ENCODE data around the gene ZSCAN20.

ZSCAN20 gene

DNA sequence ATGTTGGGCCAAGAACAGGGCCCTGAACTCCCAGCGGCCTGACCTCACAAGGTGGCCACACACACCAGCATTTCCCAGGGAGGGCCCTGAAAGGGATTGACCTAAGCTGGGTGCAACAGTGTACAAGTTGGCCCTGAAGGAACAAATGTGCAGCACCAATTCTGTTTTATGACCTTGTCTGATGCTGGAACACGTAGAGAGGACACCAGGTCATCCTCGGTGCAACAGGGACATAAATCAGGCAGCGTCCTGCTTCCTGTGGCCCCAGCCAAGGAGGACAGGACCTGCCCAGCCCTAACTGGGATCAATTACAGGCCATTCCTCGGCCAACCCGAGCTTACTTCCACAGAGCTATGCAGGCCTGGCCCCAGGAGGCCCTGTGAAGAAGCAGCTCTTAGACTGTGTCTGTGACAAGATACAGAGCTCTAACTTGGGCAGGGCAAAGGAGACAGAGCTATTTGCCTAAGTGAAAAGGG is 28.7 kb upstream of the ZSCAN20 start:
- no peak for DNase-seq (ENCODE audit: low read depth in 2 of 2)

GRCh38 chr1:33445108-33445507 is 27.3 kb upstream of the ZSCAN20 start:
- no peak for DNase-seq (ENCODE audit: low read depth in 2 of 2)

- no peak for DNase-seq (ENCODE audit: low read depth in 2 of 2)
Observed at GRCh38 chr1:33446590-33446989, 25.9 kb upstream of the ZSCAN20 start.

DNA sequence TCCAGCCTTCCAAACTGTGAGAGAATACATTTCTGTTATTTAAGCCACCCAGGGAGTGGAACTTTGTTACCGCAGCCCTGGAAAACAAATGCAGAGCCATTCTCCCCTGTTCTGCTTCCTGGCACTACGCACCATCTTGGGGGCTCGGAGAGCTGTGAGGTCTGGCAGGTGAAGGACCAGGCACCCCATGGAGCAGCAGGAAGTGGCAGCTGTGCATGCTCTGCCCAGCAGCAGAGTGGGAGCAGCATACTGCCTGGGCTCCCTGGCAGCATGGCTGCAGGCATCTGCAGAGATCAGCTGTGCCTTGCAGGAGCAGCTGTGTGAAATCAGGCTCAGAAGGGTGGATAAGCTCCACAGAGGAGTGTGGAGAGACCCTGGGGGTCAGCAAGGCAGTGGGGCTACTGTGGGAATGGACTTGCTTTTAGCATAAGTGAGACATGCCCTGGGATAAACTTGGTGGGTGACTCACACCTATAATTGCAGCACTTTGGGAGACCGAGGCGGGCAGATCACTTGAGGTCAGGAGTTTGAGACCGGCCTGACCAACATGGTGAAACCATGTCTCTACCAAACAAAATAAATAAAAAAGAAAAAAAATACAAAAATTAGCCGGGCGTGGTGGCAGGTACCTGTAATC is 17.7 kb upstream of the ZSCAN20 start:
- no peak for DNase-seq (ENCODE audit: low read depth in 2 of 2)

DNA sequence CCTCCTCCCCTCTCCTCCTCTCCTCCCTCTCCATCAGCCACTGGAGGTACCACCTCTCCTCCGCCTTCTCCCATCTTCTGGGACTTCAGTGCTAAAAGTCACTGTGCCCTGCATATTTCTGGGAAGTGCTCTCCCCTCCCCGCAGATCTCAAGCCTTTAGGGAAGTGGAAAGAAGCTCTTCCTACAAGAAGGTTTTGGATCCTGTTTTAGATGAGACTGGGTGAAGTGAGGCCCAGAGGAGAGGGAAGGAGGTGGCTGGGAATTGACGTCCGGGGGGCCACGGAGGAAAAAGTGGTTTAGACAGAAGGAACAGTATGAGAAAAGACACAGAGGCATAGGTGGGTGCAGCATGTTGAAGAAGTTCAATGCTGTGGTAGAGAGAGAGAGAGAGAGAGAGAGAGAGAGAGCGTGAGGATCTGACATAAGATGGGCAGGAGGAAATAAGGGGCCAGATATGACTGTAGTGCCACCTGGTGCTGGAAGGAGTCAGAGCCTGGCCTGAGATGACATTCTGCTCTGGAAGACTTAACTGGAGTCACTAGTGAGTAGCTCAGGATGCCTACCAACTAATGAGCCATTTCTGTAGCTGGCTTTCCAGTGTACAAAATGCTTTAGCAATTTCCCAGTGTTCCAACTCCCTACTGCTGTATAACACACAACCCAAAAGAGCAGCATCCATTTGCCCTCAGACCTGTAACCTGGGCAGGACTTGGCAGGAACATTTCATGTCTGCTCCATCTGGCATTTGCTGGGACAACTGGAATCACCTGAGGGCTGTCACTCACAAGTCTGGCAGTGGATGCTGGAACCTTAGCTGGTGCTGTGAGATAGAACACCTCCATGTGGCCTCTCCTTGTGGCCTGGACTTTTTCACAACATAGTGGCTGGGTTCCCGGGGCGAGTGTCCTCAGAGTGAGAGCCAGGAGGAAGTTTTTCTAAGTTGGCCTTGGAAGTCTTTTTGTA is 16.6 kb upstream of the ZSCAN20 start:
- DNase-seq (ENCODE audit: low read depth in 2 of 2) = no peak

DNA sequence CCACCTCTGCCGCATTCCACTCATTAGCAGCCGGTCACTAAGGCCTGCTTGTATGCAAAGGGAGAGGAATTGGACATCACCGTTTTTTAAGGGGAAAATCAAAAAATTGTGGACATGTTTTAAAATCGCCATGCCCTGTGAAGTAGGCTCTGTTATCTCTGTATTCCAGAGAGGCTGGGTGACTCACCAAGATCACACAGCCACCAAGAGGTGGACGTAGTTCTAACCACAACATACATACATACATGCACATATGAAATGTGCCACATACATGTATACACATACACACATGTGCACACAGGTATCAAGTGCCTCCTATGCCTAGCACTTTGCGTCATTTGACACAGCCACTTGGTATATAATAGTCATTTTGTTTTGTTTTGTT is 16.0 kb upstream of the ZSCAN20 start:
- DNase-seq (ENCODE audit: low read depth in 2 of 2) = no peak

GRCh38 chr1:33459691-33460090 is 12.8 kb upstream of the ZSCAN20 start:
- no peak for DNase-seq (ENCODE audit: low read depth in 2 of 2)

DNA sequence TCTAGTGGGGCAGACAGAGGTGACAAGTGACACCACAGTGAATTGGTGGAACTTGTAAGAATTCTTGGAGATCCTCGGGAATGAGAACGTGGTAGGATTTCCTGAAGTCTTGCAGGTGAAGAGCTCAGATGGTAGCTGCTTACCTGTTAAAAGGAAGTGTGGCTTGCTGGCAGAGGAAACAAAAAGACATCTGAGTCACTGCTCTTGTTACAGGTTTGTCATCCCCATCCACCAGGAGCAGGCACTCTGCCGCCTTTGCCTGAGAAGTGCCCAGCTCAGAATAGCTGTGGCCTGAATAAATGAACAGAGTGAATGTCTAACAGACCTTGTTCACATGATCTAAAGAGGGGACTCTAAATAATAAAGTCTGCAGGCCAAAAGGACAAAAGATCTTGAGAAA is 12.3 kb upstream of the ZSCAN20 start:
- no peak for DNase-seq (ENCODE audit: low read depth in 2 of 2)

DNA sequence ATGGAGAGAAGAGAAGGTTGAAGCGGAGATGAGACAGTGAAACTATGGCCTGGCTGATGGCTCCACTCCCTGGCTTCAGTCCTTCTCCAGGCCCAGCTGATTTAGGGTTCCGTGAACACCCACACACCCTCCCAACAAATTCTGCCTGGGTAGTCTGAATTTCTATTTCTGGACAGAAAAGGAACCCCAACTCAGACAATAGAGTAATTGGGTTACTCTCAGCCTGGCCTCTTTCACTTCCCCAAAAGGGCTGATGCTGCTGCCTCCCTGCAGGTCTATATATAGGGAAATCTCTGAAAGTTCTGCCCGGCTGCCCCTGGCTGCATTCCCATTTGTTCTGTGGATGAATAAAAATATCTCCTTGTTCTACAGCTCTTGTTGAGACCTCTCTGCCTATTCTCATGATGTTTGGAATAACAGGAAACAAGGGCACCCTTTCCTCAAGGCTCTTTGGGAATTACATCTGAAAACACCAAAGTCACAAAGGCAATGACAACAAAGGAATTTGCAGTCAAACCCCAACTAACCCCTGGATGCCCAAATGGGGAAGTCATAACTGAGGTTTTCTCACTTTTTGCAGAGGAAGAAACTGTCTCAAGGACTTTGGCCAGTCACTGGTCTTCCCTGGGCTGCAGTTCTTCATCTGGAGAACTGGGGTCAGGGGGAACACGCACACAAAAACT is 11.4 kb upstream of the ZSCAN20 start:
- DNase-seq (ENCODE audit: low read depth in 2 of 2) = no peak

DNA sequence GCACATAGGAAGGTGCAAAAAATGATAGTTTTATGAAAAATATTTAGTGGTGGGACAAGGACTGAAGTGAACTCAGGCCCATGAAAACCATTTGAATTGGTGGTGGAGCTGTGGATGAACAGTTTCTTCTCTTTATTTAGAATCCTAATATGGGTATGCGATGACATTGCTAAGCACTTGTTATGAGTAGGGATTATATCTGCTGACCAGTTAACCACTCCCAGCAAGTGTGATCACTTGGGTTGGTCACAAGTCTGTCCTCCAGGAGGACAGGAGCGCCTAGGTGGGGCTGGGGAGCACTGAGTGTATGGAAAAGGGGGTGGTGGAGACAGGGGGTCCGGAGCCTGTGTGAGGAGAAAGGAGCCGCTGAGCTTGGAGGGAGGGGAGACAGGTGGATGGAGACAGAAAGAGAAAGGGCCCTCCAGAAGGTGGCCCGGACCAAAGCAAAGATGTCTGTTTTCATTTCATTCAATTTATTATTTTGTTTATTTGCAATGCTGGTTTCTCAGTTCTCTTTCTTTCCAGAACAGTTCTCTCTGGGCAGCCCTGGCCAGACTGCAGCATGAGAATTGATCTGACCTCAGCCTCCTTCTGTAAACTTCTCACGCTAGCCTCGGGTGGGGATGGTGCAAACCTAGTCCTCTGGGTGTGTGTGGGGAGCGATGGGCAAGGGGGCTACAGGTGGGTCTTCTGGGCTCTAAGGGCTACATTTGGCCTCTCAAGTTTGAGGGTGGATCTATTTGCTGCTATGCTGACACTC is 9.9 kb upstream of the ZSCAN20 start:
- DNase-seq (ENCODE audit: low read depth in 2 of 2) = no peak

GRCh38 chr1:33464552-33464951 is 7.9 kb upstream of the ZSCAN20 start:
- no peak for DNase-seq (ENCODE audit: low read depth in 2 of 2)

DNA sequence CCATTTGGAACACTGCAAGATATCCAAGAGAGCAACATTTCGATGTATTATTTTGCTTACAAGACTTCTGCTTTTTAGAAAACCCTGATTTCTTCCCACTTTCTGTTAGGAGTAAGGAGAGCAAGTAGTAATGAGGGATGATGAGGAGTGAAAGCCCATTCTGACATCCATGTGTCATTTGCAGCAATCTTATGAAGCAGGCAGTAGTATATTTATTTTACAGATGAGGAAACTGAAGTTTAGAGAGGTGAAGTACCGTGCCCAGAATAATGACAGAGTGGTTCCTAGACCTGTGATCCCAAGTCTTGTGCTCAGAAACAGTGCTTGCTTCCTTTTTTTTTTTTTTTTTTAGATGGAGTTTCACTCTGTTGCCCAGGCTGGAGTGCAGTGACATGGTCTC is 7.1 kb upstream of the ZSCAN20 start:
- no peak for DNase-seq (ENCODE audit: low read depth in 2 of 2)

DNA sequence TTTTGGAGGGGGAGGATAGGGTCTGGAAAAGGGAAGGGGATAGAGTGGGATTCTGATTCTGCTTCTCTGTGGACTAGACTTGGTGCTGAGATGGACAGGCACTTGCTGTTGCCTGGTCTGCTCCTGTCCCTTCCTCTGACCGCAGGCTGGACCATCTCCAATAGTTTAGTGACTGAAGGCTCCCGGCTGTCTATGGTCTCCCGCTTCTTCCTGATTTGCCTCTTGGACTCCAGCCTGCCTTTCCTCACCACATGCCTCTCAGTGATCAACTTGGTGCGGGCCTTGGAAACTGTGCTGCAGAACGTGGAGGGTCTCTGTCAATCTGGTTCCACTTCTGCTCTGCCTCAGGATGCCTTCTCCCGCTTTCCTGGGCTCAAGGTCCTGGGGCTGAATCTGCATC is 6.3 kb upstream of the ZSCAN20 start:
- DNase-seq (ENCODE audit: low read depth in 2 of 2) = no peak

DNA sequence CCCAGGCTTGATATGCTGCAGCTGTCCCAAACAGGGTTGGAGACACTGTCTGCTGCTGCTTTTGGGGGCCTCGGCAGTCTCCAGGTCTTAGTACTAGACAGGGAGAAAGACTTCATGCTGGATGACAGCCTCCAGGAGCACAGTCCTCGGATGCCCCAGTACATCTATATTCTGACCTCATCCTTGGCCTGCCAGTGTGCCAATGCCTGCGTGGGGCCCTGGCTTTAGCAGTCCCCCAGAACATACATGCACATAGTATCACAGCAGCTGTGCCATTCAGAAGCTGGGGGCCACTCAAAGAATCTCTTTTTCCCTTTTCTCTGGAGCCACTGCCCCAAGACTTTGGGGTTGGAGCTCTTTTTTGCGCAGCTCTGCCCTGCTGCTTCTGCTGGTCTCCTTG is 4.4 kb upstream of the ZSCAN20 start:
- DNase-seq (ENCODE audit: low read depth in 2 of 2) = no peak

DNA sequence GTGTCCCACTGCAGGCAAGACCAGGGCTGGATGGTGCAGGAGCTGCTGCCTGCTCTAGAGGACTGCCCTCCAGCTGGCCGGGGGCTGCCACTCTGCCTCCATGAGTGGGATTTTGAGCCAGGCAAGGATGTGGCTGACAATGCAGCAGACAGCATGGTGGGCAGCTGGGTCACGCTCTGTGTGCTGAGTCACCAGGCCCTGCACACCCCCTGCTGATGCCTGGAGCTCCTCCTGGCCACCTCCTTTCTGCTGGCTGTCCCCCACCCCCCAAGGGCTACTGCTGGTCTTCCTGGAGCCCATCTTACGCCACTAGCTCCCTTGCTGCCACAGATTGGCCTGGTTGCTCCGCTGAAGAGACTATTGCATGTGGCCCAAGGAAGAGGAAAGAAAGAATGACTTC is 3.9 kb upstream of the ZSCAN20 start:
- no peak for DNase-seq (ENCODE audit: low read depth in 2 of 2)

DNA sequence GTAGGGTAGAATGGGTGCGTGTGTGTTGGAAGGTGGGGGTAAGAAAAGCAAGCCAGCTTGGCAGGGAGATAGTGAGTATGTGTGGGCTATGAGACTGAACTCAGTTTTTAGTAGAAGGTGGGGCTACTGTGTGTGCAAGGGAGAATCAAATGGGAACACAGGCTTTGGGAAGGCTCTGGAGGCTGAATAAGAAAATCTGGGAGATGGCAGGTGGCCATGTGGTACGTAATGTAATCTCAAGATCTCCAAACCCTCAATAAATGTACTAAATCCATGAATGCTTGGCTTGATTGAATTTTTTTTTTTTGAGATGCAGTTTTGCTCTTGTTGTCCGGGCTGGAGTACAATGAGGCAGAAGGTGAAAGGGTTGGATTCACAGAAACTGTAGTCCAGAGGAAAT is 3.5 kb upstream of the ZSCAN20 start:
- no peak for DNase-seq (ENCODE audit: low read depth in 2 of 2)

DNA sequence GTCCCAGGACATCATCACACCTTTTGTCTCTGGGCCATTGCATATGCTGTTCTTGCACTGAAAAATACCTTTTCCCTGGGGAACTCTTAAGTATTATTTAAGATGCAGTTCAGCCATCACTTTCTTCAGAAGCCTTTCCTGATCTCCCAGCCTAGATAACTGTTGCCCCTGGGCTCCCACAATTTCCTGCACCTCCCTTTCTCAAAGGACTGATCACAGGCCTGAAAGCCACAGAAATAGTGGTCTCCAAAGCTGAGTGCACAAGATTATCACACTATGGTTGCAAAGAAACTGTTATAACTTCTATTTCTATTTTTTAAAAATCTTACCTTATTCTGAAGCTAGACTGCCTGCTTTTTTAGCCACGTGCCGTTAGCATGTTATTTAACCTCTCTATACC is 2.8 kb upstream of the ZSCAN20 start:
- no peak for DNase-seq (ENCODE audit: low read depth in 2 of 2)

GRCh38 chr1:33470495-33471012 is 1.9 kb upstream of the ZSCAN20 start:
- peak in 1 of 2 donors; percentile 12 for DNase-seq (ENCODE audit: low read depth in 2 of 2)

DNA sequence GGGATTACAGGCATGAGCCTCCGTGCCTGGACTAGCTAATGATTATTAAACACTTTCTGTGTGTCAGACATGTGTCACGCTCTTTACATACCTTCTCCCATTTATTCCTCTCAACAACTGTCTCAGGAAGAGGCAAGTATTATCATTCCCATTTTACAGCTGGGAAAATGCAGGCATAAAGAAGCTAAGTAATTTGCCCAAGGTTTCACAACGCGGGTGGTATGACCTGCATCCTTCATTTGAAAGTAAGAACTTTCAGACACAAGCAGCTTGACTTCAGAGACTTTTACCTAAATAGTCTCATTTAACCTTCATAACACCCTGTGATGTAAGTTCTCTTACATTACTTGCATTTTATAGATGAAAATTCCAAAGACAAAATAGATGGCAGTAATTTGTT is 1.0 kb upstream of the ZSCAN20 start:
- no peak for DNase-seq (ENCODE audit: low read depth in 2 of 2)

GRCh38 chr1:33473900-33474299 is 1.5 kb downstream of the ZSCAN20 start:
- DNase-seq (ENCODE audit: low read depth in 2 of 2) = no peak

DNA sequence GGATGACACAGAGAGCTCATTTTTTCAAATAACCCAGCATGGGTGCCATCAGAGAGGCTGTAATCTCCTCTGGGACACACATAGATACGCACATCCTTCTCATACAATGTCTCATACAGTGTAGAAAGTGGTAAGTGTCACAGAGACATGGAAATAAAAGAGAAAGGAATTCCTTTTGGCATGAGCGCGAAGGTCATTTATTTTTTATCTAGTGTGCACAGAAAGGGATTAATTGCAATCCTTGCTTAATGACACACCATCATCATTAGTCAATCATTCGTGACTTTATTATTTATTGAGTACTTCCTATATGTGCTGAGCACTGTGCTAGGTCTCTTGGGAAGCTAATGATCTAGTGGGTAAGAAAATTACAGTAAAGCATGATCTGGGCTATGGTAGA is 5.0 kb downstream of the ZSCAN20 start:
- DNase-seq (ENCODE audit: low read depth in 2 of 2) = no peak

DNA sequence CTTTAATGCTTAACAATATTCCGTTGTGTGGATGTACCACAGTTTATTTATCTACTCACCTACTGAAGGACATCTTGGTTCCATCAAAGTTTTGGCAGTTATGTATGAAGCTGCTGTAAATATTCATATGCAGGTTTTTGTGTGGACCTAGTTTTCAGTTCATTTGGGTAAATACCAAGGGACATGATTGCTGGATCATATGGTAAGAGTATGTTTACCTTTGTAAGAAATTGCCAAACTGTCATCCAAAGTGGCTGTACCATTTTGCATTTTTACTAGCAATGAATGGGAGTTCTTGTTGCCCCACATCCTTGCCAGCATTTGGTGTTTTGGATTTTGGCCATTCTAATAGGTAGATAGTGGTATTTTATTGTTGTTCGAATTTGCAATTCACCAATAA is 10.0 kb downstream of the ZSCAN20 start:
- no peak for DNase-seq (ENCODE audit: low read depth in 2 of 2)

Data from activated CD8-positive, alpha-beta memory T cell treated with anti-CD3 and anti-CD28 coated beads for 4 hours (primary cell).